HEK293T (cell line): Measurements from ENCODE around the gene TMSB4X.
"Not testable (repeated sequence)": the region's sequence is repeated elsewhere in the genome, so short reads cannot be mapped to it uniquely, and the experiment has no call there.

Experiments used
- FOXK2 ChIP-seq: fragments of 450-650 bp; IDR thresholded peaks from 2 replicates; pipeline ENCODE4 v1.6.1; 2016; ENCODE audit warnings: mild to moderate bottlenecking
- FOXM1 ChIP-seq: fragments of 450-650 bp; IDR thresholded peaks from 2 replicates; pipeline ENCODE4 v1.6.1; 2017; ENCODE audit warnings: mild to moderate bottlenecking, borderline replicate concordance
- NFRKB ChIP-seq: fragments of 450-650 bp; IDR thresholded peaks from 2 replicates; pipeline ENCODE4 v1.6.1; 2016; ENCODE audit warnings: mild to moderate bottlenecking, moderate library complexity
- SP1 ChIP-seq: fragments of 450-650 bp; IDR thresholded peaks from 2 replicates; pipeline ENCODE4 v1.6.1; 2017
- TARDBP ChIP-seq: fragments of 450-650 bp; IDR thresholded peaks from 2 replicates; pipeline ENCODE4 v1.6.1; 2016
- ZNF384 ChIP-seq: fragments of 450-650 bp; IDR thresholded peaks from 2 replicates; pipeline ENCODE4 v1.6.1; 2016

- TF ChIP-seq FOXM1, ZNF384, TARDBP, FOXK2, SP1, NFRKB: not testable (repeated sequence)
These were observed 2.2 kb downstream of the TMSB4X start for GRCh38 chrX:12976819-12977732.
